ENCODE measurements around the gene PHYKPL. TPM values are rescaled to one million over a fixed set of nuclear protein-coding genes. Genes with fewer than 3 reads are reported as not detected.

The PHYKPL gene
- polyA plus RNA-seq, 6 donors from 2014 or later = 42.4 to 72.9 (median 53.3) TPM

GRCh38 chr5:178194026-178194425 lies 38.6 kb downstream of the PHYKPL start:
- ATAC-seq (ENCODE audit: low read depth in 2 of 2) (no peak), DNase-seq (no peak)
- Mint-ChIP-seq H3K9me3 (peaks cover 0 to 2% (median 0%) of the 10 kb centered on the region in 7 donors), H3K4me1 (no peaks in the 10 kb centered on the region), H3K36me3 (no peaks in the 10 kb centered on the region), H3K27ac (no peak overlapping the region), H3K4me3 (no peak overlapping the region), H3K27me3 (peaks cover 16 to 38% (median 35%) of the 10 kb centered on the region in 3 donors)

GRCh38 chr5:178193251-178193809 lies 39.3 kb downstream of the PHYKPL start:
- Mint-ChIP-seq H3K27ac (no peak overlapping the region), H3K4me1 (no peaks in the 10 kb centered on the region), H3K27me3 (peaks cover 19 to 42% (median 42%) of the 10 kb centered on the region in 3 donors), H3K4me3 (no peak overlapping the region), H3K9me3 (peaks cover 0 to 2% (median 0%) of the 10 kb centered on the region in 7 donors), H3K36me3 (no peaks in the 10 kb centered on the region)
- DNase-seq = no peak
- ATAC-seq (ENCODE audit: low read depth in 2 of 2) = no peak

- no peaks in the 10 kb centered on the region for H3K4me1 Mint-ChIP-seq
- ATAC-seq (ENCODE audit: low read depth in 2 of 2) = no peak
- no peak for DNase-seq
- H3K4me3 Mint-ChIP-seq = no peak overlapping the region
- peaks cover 21 to 44% (median 44%) of the 10 kb centered on the region in 3 donors for H3K27me3 Mint-ChIP-seq
- no peak overlapping the region for H3K27ac Mint-ChIP-seq
- H3K36me3 Mint-ChIP-seq = no peaks in the 10 kb centered on the region
- peaks cover 0 to 2% (median 0%) of the 10 kb centered on the region in 7 donors for H3K9me3 Mint-ChIP-seq
These were observed 39.8 kb downstream of the PHYKPL start for GRCh38 chr5:178192787-178193186.

DNA sequence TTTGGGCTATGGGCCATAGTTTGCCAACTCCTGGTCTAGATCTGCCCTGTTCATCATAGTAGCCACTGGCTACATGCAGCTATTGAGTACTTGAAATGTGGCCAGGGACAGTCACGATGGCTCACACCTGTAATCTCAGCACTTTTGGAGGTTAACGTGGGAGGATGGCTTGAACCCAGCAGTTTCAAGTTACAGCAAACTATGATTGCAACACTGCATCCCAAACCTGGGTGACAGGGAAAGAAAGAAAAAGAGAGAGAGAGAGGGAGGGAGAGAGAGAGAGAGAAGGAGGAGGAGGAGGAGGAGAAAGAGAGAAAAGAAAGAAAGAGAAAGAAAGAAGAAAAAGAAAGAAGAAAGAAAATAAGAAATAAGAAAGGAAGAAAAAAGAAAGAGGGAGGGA lies 40.4 kb downstream of the PHYKPL start:
- H3K4me3 Mint-ChIP-seq = no peak overlapping the region
- no peaks in the 10 kb centered on the region for H3K4me1 Mint-ChIP-seq
- H3K9me3 Mint-ChIP-seq = peaks cover 0 to 2% (median 0%) of the 10 kb centered on the region in 7 donors
- peak overlapping the region in 1 of 6 donors; percentile 89 for H3K27ac Mint-ChIP-seq
- no peak for ATAC-seq (ENCODE audit: low read depth in 2 of 2)
- peaks cover 21 to 44% (median 44%) of the 10 kb centered on the region in 3 donors for H3K27me3 Mint-ChIP-seq
- H3K36me3 Mint-ChIP-seq = no peaks in the 10 kb centered on the region
- DNase-seq = no peak

DNA sequence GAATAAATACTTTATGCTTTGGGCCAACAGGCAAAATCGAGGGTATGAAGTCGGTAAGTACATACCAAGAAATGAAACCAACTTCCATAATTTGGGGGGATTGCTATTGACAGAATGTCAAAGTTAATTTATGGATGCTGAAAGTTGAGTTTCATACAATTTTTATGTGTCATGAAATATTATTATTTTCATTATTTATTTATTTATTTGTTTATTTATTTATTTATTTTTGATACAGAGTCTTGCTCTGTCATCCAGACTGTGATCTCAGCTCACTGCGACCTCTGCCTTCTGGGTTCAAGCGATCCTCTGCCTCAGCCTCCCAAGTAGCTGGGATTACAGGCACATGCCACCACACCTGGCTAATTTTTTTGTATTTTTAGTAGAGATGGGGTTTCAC lies 40.9 kb downstream of the PHYKPL start:
- DNase-seq (no peak), ATAC-seq (ENCODE audit: low read depth in 2 of 2) (no peak)
- H3K9me3 Mint-ChIP-seq = peaks cover 0 to 2% (median 0%) of the 10 kb centered on the region in 7 donors
- no peak overlapping the region for H3K27ac Mint-ChIP-seq
- no peaks in the 10 kb centered on the region for H3K4me1 Mint-ChIP-seq
- no peaks in the 10 kb centered on the region for H3K36me3 Mint-ChIP-seq
- H3K4me3 Mint-ChIP-seq = no peak overlapping the region
- H3K27me3 Mint-ChIP-seq = peaks cover 21 to 44% (median 44%) of the 10 kb centered on the region in 3 donors

DNA sequence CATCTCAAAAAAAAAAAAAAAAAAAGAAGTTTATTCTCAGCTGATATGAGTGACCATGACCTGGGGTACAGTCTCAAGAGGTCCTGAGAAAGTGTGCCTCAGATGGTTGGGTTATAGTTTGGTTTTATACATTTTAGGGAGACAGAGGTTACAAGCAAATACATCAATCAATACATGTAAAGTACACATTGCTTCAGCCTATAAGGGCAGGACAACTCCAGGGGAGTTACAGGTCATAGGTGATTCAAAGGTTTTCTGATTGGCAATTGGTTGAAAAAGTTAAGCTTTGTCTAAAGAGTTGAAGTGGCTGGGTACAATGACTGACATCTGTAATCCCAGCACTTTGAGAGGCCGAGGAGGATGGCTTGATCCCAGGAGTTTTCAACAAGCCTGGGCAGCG lies 43.2 kb downstream of the PHYKPL start:
- Mint-ChIP-seq H3K9me3 (peaks cover 0 to 2% (median 0%) of the 10 kb centered on the region in 7 donors), H3K27ac (no peak overlapping the region), H3K27me3 (peaks cover 20 to 37% (median 35%) of the 10 kb centered on the region in 3 donors), H3K36me3 (no peaks in the 10 kb centered on the region), H3K4me1 (no peaks in the 10 kb centered on the region), H3K4me3 (no peak overlapping the region)
- ATAC-seq (ENCODE audit: low read depth in 2 of 2) (no peak), DNase-seq (no peak)

GRCh38 chr5:178187014-178187413 lies 45.6 kb downstream of the PHYKPL start, which contains the start of gene GMCL2:
Gene GMCL2, minus strand, starts transcription at chr5:178187371. Its CDS starts 72 bp downstream, at chr5:178187299.
- DNase-seq (no peak), ATAC-seq (ENCODE audit: low read depth in 2 of 2) (no peak)
- H3K36me3 Mint-ChIP-seq = no peaks in the 10 kb centered on the region
- peaks cover 0 to 4% (median 0%) of the 10 kb centered on the region in 3 donors for H3K4me1 Mint-ChIP-seq
- H3K9me3 Mint-ChIP-seq = peaks cover 0 to 2% (median 0%) of the 10 kb centered on the region in 7 donors
- peaks cover 5 to 17% (median 12%) of the 10 kb centered on the region in 3 donors for H3K27me3 Mint-ChIP-seq
- H3K4me3 Mint-ChIP-seq = no peak within 1 kb of the TSS
- peak within 1 kb of the TSS in 1 of 6 donors; percentile 30 for H3K27ac Mint-ChIP-seq

DNA sequence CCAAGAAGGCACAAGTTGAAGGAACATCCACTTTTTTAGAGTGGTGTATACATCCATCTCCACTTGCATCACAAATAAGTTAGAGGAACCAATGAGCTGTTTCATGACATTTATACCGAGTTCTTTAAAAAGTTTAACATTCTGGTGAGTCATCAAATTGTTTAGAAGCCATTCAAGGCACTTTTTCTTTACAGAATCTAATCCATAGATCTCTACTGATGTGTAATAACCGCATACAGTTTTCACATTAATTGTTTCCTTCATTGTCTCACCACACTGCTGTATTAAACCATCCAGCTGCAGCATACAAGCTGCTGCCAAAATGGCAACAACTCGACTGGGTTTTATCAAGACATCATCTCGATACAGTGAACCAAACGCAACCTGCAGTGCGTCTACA lies 46.2 kb downstream of the PHYKPL start:
- Mint-ChIP-seq H3K9me3 (peaks cover 0 to 2% (median 0%) of the 10 kb centered on the region in 7 donors), H3K4me3 (no peak overlapping the region), H3K27ac (peak overlapping the region in 1 of 6 donors; percentile 30), H3K27me3 (peaks cover 5 to 15% (median 11%) of the 10 kb centered on the region in 3 donors), H3K36me3 (no peaks in the 10 kb centered on the region), H3K4me1 (peaks cover 0 to 4% (median 0%) of the 10 kb centered on the region in 3 donors)
- DNase-seq (no peak), ATAC-seq (ENCODE audit: low read depth in 2 of 2) (no peak)

DNA sequence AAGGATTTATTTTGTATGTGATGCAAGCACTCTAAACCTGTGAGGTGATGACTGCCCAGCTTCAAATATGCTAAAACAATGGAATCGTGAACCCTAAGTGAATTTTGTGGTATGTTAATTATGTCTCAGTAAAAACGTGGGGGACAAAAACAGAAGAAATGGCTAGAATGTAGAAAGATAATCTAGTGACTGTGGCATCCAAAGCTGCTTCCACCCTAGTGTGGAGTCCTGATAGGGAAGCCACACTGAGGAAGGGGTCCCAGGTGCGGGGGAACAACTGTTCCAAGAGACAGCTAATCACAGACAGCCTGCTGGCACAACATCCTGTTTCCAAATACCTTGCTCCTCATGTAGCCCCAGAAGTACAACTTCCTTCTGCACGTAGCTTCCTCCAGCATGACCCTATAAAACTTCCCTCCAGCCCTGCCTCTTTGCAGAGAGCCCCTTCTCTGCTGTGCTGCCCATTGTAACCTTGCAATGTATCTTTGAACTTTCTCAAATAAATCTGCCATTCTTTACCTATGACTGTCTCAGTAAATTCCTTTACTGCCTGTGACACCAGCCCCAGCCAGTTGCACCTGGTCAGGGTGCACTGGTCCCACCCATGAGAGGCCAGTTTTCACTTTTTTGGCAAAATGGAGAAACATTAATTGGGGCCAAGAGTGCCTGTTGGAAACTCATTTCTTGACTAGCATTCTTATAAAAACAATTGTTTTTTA lies 50.3 kb downstream of the PHYKPL start:
- Mint-ChIP-seq H3K27me3 (peaks cover 0 to 17% (median 6%) of the 10 kb centered on the region in 3 donors), H3K9me3 (peaks cover 0 to 5% (median 0%) of the 10 kb centered on the region in 7 donors), H3K4me1 (peaks cover 0 to 4% (median 0%) of the 10 kb centered on the region in 3 donors), H3K27ac (peak overlapping the region in 2 of 6 donors; percentile 6 to 69), H3K4me3 (peak overlapping the region in 1 of 8 donors; percentile 31), H3K36me3 (no peaks in the 10 kb centered on the region)
- ATAC-seq (ENCODE audit: low read depth in 2 of 2) (no peak), DNase-seq (no peak)

DNA sequence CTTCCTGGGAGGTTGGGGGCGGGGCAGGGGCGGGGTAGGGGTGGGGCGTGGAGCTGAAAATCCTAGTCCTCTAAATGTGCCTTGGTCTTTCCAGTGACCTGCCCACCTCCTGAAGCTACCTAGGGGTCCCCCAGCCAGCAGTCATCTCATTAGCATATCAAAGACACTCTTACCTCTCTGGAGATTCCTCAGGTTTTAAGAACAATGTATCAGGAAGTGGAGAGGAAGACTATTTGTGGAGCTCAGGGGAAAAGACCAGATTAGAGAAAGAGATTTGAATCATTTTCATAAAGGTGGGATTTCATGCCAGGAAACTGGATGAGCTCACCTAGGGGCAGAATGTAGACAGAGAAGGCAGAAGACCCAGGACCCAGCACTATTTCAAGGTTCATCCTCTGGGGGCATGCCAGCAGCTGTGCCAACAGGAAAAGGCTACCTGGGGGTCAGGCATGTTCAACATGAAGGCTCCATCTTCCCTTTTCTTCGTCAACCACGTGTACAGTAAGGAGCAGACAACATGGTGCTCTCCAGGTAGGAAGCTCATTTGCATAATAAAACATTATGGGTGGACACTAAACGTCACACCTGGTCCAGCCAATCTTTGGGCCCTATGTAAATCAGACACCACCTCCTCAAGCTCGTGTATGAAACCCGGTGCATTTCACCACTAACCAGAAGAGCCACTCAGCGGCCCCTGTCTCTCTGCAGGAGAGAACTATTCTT lies 52.3 kb downstream of the PHYKPL start:
- peaks cover 0 to 5% (median 0%) of the 10 kb centered on the region in 7 donors for H3K9me3 Mint-ChIP-seq
- H3K4me1 Mint-ChIP-seq = peaks cover 0 to 4% (median 0%) of the 10 kb centered on the region in 3 donors
- H3K27ac Mint-ChIP-seq = no peak overlapping the region
- no peak for DNase-seq
- H3K36me3 Mint-ChIP-seq = no peaks in the 10 kb centered on the region
- no peak for ATAC-seq (ENCODE audit: low read depth in 2 of 2)
- H3K4me3 Mint-ChIP-seq = no peak overlapping the region
- H3K27me3 Mint-ChIP-seq = peaks cover 0 to 24% (median 6%) of the 10 kb centered on the region in 3 donors

DNA sequence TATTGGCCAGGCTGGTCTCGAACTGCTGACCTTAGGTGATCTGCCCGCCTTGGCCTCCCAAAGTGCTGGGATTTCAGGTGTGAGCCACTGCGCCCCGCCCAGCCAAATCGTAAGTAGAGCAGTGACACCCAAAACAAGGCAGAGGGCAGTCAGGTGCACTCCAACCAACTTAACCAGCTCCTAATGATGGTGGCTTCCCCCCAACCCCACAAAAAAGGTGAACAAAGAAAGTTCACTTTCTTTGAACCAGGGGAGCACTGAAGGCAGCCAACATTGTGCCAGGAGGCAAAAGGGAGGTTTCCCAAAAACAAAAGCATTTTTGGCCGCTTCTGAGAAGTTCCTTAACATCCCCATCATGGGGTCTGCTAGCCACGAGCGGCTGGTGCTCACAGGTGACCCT lies 55.0 kb downstream of the PHYKPL start:
- Mint-ChIP-seq H3K4me1 (peaks cover 0 to 4% (median 0%) of the 10 kb centered on the region in 3 donors), H3K4me3 (no peak overlapping the region), H3K9me3 (peaks cover 0 to 5% (median 0%) of the 10 kb centered on the region in 7 donors), H3K27ac (no peak overlapping the region), H3K36me3 (no peaks in the 10 kb centered on the region), H3K27me3 (peaks cover 0 to 24% (median 6%) of the 10 kb centered on the region in 3 donors)
- ATAC-seq (ENCODE audit: low read depth in 2 of 2) (no peak), DNase-seq (no peak)

GRCh38 chr5:178176791-178177190 lies 55.8 kb downstream of the PHYKPL start:
- H3K9me3 Mint-ChIP-seq = peaks cover 0 to 5% (median 0%) of the 10 kb centered on the region in 7 donors
- H3K4me3 Mint-ChIP-seq = no peak overlapping the region
- DNase-seq = no peak
- no peak for ATAC-seq (ENCODE audit: low read depth in 2 of 2)
- H3K27me3 Mint-ChIP-seq = peaks cover 0 to 24% (median 6%) of the 10 kb centered on the region in 3 donors
- no peaks in the 10 kb centered on the region for H3K4me1 Mint-ChIP-seq
- H3K36me3 Mint-ChIP-seq = no peaks in the 10 kb centered on the region
- no peak overlapping the region for H3K27ac Mint-ChIP-seq

DNA sequence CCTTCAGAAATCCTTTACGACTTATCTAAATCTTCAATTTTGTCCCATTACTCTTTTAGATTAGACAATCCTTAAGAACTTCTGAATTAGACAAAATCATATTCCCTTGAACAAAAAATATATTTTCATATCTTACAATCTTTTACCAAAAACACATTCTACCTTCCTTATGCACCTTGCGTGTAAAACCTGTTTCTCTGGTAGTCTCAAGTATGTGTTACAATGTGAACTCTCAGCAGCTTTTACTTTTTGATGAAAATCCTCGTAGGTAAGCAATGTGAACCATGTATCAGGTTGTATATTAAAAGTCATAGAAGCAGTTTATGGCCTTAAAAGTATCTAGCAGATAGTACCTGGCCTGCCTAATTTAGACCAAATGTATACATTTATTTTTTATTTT lies 58.1 kb downstream of the PHYKPL start:
- Mint-ChIP-seq H3K9me3 (peaks cover 0 to 5% (median 0%) of the 10 kb centered on the region in 7 donors), H3K4me1 (no peaks in the 10 kb centered on the region), H3K27me3 (peaks cover 0 to 16% (median 6%) of the 10 kb centered on the region in 3 donors), H3K27ac (no peak overlapping the region), H3K36me3 (no peaks in the 10 kb centered on the region), H3K4me3 (no peak overlapping the region)
- ATAC-seq (ENCODE audit: low read depth in 2 of 2) (no peak), DNase-seq (no peak)
